ENCODE results near the gene ACTR3. TPM values are rescaled to one million over a fixed set of nuclear protein-coding genes. Genes with fewer than 3 reads are reported as not detected.

Gene ACTR3
- total RNA-seq, 1 donor from 2014 or later, result 45.4 TPM

GRCh38 chr2:113922335-113922734 is 32.4 kb downstream of the ACTR3 start:
- peaks cover 0 to 4% of the 10 kb centered on the region in 2 donors for H3K4me1 ChIP-seq
- H3K27ac ChIP-seq, result no peak overlapping the region
- no peak for TF ChIP-seq CTCF (IDR thresholded peaks at IDR 0.05)
- no peaks in the 10 kb centered on the region for H3K27me3 ChIP-seq
- no peak overlapping the region for H3K4me3 ChIP-seq
- no peak for DNase-seq (ENCODE audit: low spot score in 2 of 2)
- no peaks in the 10 kb centered on the region for H3K9me3 ChIP-seq
- intact Hi-C loops (cut with DNase I), result loop anchor here (10.0 kb wide), 1 partner anchor 168 kb away; the partner anchor contains the start of gene SLC35F5
- H3K36me3 ChIP-seq, result peaks cover 26 to 31% of the 10 kb centered on the region in 2 donors

GRCh38 chr2:113922784-113923183 is 32.9 kb downstream of the ACTR3 start:
- Histone ChIP-seq H3K36me3 (peaks cover 24 to 29% of the 10 kb centered on the region in 2 donors), H3K27me3 (no peaks in the 10 kb centered on the region), H3K4me1 (peaks cover 0 to 4% of the 10 kb centered on the region in 2 donors), H3K27ac (no peak overlapping the region), H3K9me3 (no peaks in the 10 kb centered on the region), H3K4me3 (no peak overlapping the region)
- intact Hi-C loops (cut with DNase I), result loop anchor here (10.0 kb wide), 1 partner anchor 168 kb away; the partner anchor contains the start of gene SLC35F5
- no peak for DNase-seq (ENCODE audit: low spot score in 2 of 2)
- no peak for TF ChIP-seq CTCF (IDR thresholded peaks at IDR 0.05)

- Histone ChIP-seq H3K4me3 (no peak overlapping the region), H3K27ac (no peak overlapping the region), H3K9me3 (no peaks in the 10 kb centered on the region), H3K27me3 (no peaks in the 10 kb centered on the region), H3K4me1 (peaks cover 0 to 4% of the 10 kb centered on the region in 2 donors), H3K36me3 (peaks cover 32 to 41% of the 10 kb centered on the region in 2 donors)
- intact Hi-C loops (cut with DNase I), result loop anchor here (10.0 kb wide), 1 partner anchor 171 kb away; the partner anchor contains the start of gene SLC35F5
- no peak for DNase-seq (ENCODE audit: low spot score in 2 of 2)
- no peak for TF ChIP-seq CTCF (IDR thresholded peaks at IDR 0.05)
These were observed 36.0 kb downstream of the ACTR3 start for GRCh38 chr2:113925884-113926283.

- H3K36me3 ChIP-seq, result peaks cover 32 to 41% of the 10 kb centered on the region in 2 donors
- no peaks in the 10 kb centered on the region for H3K27me3 ChIP-seq
- intact Hi-C loops (cut with DNase I), result loop anchor here (10.0 kb wide), 1 partner anchor 172 kb away; the partner anchor contains the start of gene SLC35F5
- H3K9me3 ChIP-seq, result no peaks in the 10 kb centered on the region
- peaks cover 0 to 2% of the 10 kb centered on the region in 2 donors for H3K4me1 ChIP-seq
- TF ChIP-seq CTCF (IDR thresholded peaks at IDR 0.05), result no peak
- H3K27ac ChIP-seq, result no peak overlapping the region
- no peak overlapping the region for H3K4me3 ChIP-seq
- no peak for DNase-seq (ENCODE audit: low spot score in 2 of 2)
These were observed 36.4 kb downstream of the ACTR3 start for GRCh38 chr2:113926314-113926713.

GRCh38 chr2:113930448-113930847 is 40.6 kb downstream of the ACTR3 start:
- Histone ChIP-seq H3K27ac (no peak overlapping the region), H3K4me3 (no peak overlapping the region), H3K9me3 (no peaks in the 10 kb centered on the region), H3K27me3 (no peaks in the 10 kb centered on the region), H3K4me1 (no peaks in the 10 kb centered on the region), H3K36me3 (peaks cover 41 to 53% of the 10 kb centered on the region in 2 donors)
- TF ChIP-seq CTCF (IDR thresholded peaks at IDR 0.05), result no peak
- intact Hi-C loops (cut with DNase I), result no loop called here
- DNase-seq (ENCODE audit: low spot score in 2 of 2), result no peak

- peaks cover 37 to 82% of the 10 kb centered on the region in 2 donors for H3K36me3 ChIP-seq
These were observed 47.6 kb downstream of the ACTR3 start for GRCh38 chr2:113937501-113937900.

More at GRCh38 chr2:113937501-113937900, 47.6 kb downstream of the ACTR3 start:
- H3K9me3 ChIP-seq, result peaks cover 0 to 6% of the 10 kb centered on the region in 2 donors
- intact Hi-C loops (cut with DNase I), result no loop called here
- no peaks in the 10 kb centered on the region for H3K27me3 ChIP-seq
- DNase-seq (ENCODE audit: low spot score in 2 of 2), result no peak
- H3K4me1 ChIP-seq, result no peaks in the 10 kb centered on the region
- no peak for TF ChIP-seq CTCF (IDR thresholded peaks at IDR 0.05)
- H3K27ac ChIP-seq, result no peak overlapping the region
- H3K4me3 ChIP-seq, result no peak overlapping the region

Measured in ascending aorta (tissue), 2 donors.